D341Med (cell line): ENCODE data around the gene WDR47.

Source experiments
- DNase-seq: peaks from one replicate; pipeline ENCODE4 v3.0.0; 2012; ENCODE audit warnings: low spot score

The WDR47 gene

DNA sequence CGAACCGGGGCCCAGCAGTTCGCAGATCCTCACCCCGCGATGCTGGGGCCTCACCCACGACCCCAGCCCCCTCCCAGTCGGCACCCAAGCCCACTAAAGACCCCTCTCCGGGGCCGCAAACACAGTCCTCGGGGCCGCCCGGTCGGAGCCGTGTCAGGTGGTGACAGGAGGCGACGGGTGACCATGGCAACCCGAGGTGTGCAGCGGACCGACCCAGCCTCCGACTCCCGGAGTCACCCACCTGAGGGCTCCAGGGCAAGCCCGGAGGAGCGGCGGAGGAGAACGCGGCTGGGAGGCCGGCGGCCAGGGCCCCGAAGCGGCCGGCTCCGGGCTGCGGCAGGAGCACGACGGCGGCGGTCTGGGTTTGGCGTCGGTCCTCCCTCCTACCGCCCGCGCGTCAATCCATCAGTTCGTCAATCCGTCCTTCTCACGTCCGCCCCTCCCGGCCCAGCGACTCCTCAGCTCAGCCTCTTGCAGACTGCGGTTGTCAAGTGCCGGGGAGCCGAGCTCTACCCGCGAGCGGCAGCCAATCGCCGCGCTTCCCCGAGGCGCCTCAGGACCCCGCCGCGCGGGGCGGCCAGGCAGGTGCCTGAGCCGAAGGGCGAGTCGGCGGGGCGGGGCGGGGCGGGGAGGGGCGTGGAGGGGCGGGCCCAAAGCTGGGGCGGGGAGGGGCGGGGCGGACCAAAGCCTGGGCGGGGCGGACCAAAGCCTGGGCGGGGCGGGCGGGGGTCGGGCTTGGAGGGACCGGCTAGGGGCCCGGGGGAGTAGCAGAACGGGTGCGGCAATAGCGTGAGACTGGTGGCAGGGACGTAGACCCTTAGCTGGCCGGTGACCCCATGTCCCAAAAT is at the start of gene WDR47:
Gene WDR47 (minus strand): TSS at position 482 of the 848 bp plus-strand sequence. CDS start 18,590 bp downstream, outside the sequence.
- DNase-seq = peak; percentile 98

- DNase-seq = no peak
Observed at GRCh38 chr1:109091078-109091838, 49.4 kb upstream of the WDR47 start.

DNA sequence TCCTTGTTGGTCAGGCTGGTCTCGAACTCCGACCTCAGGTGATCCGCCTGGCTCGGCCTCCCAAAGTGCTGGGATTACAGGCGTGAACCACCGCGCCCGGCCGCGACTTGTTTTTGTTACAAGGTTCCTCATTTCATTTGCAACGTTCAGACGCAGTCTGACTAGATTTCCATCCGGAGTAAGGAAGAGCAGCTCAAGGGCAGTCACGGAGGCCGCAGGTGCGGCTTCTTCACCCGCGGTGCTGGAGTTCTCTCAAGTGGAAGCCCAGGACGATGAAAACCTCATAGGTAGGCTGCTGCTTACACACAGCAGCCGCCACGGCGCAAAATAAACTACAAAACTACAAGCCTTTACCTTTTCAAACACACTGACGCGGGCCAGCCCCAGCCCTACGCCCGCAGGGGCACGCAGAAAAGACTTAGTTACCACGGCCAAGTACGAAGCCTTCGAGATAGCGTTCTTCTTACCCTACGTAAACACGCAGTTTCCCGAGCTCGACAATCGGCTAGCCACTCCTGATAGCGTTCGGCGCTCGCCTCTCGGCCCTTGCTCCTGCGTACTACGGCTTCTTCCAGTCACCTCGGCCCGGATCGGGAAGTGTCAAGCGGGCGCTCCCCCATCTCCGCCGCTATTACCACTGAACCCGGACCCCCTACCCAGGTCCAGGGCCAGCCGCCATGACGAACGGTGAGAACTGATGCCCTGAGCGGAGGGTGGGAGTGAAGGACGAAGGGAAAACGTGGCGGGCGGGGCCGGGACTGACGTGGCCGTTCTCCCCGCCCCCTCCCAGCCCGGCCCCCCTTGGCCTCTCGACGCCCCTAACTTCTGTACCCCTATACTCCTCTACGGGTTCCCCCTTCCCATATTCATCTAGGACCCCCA is 48.5 kb upstream of the WDR47 start, which contains the start of gene TMEM167B:
Gene TMEM167B (plus strand): TSS at position 569 of the 882 bp plus-strand sequence. CDS start 109 bp downstream, at position 678.
- peak; percentile 86 for DNase-seq

DNA sequence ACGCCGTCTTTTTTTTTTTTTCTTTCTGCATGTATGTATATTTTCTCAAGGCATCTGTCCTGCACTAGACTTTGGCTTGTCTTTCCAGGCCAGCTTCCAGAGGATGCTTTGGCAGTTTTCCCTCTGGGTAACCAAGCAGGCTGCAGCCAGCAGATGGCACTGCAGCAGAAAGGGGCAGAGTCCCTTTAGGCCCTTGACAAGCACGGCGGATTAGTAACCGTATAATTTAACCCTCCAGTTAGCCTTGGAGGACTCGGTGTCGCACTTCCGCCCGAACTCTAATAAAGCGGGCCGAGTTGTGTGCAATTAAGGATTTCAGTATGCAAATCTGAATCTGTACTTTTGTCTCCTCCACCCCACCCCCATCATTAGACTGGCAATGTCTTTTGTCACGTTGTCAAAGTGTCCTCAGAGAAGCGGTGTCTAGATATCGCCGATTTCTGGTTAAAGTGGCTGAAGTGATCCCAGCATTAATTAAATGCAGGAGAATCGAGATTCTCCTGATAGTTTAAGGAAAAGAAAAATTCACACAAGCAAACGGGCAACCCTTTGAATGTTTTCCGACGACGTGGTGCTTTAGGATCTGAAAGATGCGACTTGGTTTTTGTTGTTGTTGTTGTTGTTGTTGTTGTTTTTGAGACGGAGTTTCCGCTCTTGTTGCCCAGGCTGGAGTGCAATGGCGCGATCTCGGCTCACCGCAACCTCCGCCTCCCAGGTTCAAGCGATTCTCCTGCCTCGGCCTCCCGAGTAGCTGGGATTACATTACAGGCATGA is 47.5 kb upstream of the WDR47 start:
- DNase-seq = peak; percentile 78

- DNase-seq = no peak
Observed at GRCh38 chr1:109084563-109085517, 42.9 kb upstream of the WDR47 start.

DNA sequence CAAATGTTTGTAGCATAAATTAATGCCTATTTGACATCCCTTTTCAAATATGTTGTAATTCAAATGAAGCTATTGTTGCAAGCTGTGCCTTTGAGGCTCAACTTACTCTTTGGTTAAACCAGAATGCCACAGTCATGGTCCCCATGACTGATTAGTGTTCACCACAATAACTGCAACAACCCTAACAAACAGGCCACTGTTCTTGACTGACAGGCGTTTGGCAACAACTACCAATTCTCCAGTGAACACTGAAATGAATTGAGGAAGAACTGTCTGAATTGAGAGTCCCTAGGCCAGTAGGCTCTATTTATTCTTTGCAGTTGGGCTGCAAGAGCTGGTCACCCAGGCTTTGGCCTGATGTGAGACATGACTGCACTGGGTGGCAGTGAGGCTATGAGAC is 42.0 kb upstream of the WDR47 start:
- no peak for DNase-seq

DNA sequence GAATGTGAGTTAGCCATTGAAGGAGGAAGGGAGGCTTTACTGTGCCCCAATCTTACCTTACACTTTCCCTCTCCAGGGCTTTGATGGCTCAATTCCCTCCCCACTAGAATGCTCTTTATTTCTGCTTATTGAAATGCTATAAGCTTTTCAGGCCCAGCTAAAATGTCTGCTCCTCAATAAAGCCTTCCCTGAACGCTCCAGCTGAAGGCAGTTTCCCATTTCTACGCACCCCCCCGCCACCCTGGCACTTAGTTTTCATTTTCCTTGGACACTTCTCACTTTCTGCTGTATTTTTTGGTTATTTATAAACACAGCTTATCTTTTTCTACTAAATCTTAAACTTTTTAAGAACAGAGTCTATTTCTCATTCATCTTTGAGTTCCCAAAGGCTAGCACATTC is 41.6 kb upstream of the WDR47 start:
- no peak for DNase-seq

DNA sequence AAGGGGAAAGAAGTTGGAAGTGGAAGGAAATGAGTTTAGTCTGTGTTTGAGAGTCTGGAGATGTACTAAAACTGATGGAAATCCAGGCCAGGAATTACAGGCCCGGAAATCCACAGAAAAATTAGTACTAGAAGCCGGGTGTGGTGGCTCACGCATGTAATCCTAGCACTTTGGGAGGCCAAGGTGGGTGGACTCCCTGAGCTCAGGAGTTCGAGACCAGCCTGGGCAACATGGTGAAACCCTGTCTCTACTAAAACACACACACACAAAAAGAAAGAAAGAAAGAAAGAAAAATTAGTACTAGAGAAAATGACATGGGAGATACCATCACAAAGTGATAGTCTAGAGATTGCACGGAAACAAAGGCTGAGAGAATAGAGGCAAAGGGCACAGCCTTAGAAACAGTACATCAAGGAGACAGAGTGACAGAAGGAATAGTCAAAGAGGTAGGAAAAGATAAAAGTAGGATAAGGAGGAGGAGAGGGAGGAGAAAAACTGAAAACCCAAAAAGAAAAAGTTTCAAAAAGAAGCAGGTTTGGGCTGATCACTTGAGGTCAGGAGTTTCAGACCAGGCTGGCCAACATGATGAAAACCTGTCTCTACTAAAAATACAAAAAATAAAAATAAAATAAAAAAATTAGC is 38.7 kb upstream of the WDR47 start:
- DNase-seq = no peak

DNA sequence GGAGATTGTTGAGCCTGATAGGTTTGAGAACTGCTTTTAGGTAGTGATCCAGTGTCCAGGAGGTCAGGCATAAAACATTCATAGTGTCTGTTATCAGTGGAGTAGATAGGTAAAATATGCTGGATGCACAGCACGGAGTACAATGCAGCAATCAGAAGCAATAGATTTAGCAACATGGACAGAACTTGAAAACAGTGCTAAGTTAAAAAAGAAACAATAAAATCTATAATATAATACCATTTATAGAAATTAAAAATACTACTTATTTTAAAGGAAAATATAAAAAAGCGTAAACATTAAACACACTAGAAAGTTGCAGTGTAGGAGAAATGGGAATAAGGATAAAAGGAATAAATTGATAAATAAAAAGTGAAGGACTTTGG is 37.3 kb upstream of the WDR47 start:
- DNase-seq = no peak

DNA sequence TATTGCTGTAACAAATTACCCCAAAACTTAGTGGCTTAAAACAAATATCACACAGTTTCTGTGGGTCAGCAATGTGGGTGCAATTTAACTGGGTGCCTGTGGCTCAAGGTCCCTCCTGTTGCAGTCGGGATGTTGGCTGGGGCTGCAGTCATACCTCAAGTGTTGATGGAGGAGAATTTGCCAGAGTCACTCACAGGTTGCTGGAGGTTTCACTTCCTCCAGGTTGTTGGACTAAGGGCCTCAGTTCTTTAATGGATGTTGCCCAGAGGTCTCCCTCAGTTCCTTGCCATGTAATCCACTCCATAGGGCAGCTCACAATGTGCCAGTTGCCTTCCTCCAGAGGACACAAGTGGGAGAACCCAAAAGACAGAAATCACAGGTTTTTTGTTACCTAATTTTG is 36.4 kb upstream of the WDR47 start:
- DNase-seq = no peak

DNA sequence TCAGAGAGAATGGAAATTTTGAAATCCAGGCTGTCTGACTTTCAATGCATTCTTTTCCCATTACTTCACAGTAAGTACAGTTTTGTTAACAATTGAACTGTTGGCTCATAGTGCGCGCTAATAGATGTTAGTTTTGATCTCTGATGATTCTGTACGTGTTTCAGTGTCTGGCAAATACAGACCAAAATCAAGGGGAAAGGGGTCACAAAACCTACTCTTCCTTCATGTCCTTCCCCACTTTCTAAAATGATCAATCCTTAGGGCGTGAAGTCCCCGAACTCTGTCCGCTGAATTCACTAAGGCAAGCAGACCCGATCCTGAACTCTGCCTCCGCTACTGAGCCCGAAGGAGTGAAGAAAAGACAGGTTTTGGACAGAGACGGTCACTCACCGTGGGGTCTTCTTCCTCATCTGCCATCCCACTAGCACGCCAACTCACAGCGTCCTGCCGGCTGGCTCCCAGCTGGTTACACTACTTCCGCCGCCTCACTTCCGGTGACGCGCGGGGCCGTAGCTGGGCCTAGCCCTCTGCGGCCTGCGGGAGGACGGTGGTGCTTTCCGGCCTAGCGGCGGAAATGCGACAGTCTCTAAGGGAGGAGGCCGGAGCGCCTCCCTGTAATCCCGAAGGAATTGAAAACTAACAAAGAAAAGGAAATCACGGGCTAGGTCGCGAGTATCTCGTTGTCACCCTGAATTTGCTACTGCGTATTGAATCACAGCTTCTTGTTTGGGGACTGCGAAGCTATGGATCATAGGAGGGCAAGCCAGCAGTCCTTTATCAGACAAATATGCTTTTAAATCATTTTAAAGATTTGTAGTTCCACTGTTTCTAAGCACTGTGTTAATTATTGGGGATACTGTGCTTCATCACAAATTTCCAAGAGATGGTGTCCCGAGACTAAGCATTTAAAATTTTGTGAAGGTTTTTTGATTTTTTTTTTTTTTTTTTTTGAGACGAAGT is 33.9 kb upstream of the WDR47 start, which contains the start of gene TAF13:
Gene TAF13 (minus strand): TSS at position 473 of the 960 bp plus-strand sequence. CDS start 56 bp downstream, at position 417.
- peak; percentile 96 for DNase-seq

- DNase-seq = no peak
Observed at GRCh38 chr1:109069294-109069693, 27.4 kb upstream of the WDR47 start.

- no peak for DNase-seq
Observed at GRCh38 chr1:109067883-109068282, 26.0 kb upstream of the WDR47 start.

DNA sequence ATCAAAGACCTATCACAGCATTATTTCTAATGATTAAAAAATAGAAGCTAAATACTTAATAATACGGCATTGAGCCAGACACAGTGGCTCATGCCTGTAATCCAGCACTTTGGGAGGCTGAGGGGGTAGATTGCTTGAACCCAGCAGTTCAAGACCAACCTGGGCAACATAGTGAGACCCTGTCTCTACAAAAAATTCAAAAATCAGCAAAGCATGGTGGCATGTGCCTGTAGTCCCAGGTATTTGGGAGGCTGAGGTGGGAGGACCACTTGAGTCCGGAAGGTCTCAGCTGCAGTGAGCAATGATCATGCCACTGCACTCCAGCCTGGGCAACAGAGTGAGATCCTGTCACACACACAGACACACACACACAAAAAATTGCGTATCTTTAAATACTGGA is 23.2 kb upstream of the WDR47 start:
- DNase-seq = no peak

DNA sequence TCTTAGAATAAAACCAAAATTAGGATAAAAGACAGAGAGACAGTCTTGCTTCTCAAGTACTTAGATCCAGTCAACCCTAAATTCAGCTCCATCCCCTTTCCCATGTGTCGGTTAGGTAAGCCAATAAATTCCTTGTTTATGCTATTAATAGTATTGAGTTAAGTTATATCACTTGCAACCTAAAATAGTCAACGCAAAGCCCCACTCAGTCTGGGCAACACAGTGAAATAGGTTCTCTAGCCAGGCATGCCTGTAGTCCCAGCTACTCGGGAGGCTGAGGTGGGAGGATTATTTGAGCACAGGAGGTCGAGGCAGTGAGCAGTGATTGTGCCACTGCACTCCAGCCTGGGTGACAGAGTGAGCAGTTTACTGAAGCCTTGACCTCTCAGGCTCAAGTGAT is 19.3 kb upstream of the WDR47 start:
- no peak for DNase-seq

GRCh38 chr1:109060707-109061106 is 18.8 kb upstream of the WDR47 start:
- no peak for DNase-seq

DNA sequence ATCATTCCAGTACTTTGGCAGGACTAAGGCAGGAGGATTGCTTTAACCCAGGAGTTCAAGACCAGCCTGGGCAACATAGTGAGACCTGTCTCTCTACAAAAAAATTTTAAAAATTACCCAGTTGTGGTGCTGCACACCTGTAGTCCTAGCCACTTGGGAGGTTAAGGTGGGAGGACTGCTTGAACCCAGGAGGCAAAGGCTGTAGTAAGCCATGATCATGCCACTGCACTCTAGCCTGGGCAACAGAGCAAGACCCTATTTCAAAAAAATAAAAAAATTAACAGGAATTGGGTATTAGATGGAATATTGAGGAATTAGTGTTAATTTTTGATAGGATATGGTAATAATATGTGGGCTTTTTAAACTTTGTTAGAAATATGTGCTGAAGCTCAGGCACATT is 17.1 kb upstream of the WDR47 start:
- DNase-seq = no peak

GRCh38 chr1:109056064-109056463 is 14.2 kb upstream of the WDR47 start:
- DNase-seq = no peak
